AG10803 (cell line): ENCODE results near the gene CAPZA1.
A peak's percentile ranks its signal among the peaks of the same experiment; 100 is the strongest.

ENCODE experiments used
- DNase-seq: peaks from one replicate; pipeline ENCODE4 v3.0.0; 2010; ENCODE audit warnings: low read depth
- H3K4me3 ChIP-seq: 2 replicates; pipeline ENCODE4 v1.5.1; 2011; ENCODE audit warnings: mild to moderate bottlenecking, low read length, control low read depth
- CTCF ChIP-seq: conservative IDR thresholded peaks from 2 replicates; pipeline ENCODE4 v1.5.1; 2011; ENCODE audit warnings: mild to moderate bottlenecking, low read length, control low read depth, inconsistent platforms

Gene CAPZA1

GRCh38 chr1:112589766-112590165 is 29.9 kb upstream of the CAPZA1 start:
- H3K4me3 ChIP-seq, result no peak overlapping the region
- TF ChIP-seq CTCF, result no peak
- DNase-seq, result no peak

GRCh38 chr1:112594208-112594876 is 25.3 kb upstream of the CAPZA1 start:
- DNase-seq, result no peak
- H3K4me3 ChIP-seq, result no peak overlapping the region
- TF ChIP-seq CTCF, result no peak

GRCh38 chr1:112599477-112599876 is 20.2 kb upstream of the CAPZA1 start:
- DNase-seq, result no peak
- H3K4me3 ChIP-seq, result no peak overlapping the region
- no peak for TF ChIP-seq CTCF

GRCh38 chr1:112603012-112603411 is 16.6 kb upstream of the CAPZA1 start:
- DNase-seq, result no peak
- TF ChIP-seq CTCF, result no peak
- no peak overlapping the region for H3K4me3 ChIP-seq

GRCh38 chr1:112603541-112603940 is 16.1 kb upstream of the CAPZA1 start:
- no peak overlapping the region for H3K4me3 ChIP-seq
- DNase-seq, result no peak
- TF ChIP-seq CTCF, result no peak

GRCh38 chr1:112605633-112606327 is 13.9 kb upstream of the CAPZA1 start:
- DNase-seq, result peak; percentile 4
- TF ChIP-seq CTCF, result no peak
- no peak overlapping the region for H3K4me3 ChIP-seq

GRCh38 chr1:112614460-112615065 is 5.1 kb upstream of the CAPZA1 start:
- TF ChIP-seq CTCF, result peak; percentile 73
- DNase-seq, result peak; percentile 56
- no peak overlapping the region for H3K4me3 ChIP-seq
